Mesothelial cell of epicardium (in vitro differentiated cells): ENCODE results near the gene LNX2. TPM values are rescaled to one million over a fixed set of nuclear protein-coding genes. Genes with fewer than 3 reads are reported as not detected.
A peak's percentile ranks its signal among the peaks of the same experiment; 100 is the strongest.

Source experiments
- DNase-seq, 2 experiments: peaks; one replicate each; pipeline ENCODE4 v3.0.0; 2021; ENCODE audit warnings: low spot score in 2 of 2; ENCODE audit not compliant: unreplicated experiment in 2 of 2
- H3K27ac Mint-ChIP-seq: 2 replicates; pipeline ENCODE4 v1.8.0; 2021; ENCODE audit warnings: mixed read lengths
- H3K27me3 Mint-ChIP-seq: 2 replicates; pipeline ENCODE4 v1.8.0; 2021; ENCODE audit warnings: low read depth, mixed read lengths
- H3K36me3 Mint-ChIP-seq: 2 replicates; pipeline ENCODE4 v1.8.0; 2021; ENCODE audit warnings: mixed read lengths
- H3K4me1 Mint-ChIP-seq: 2 replicates; pipeline ENCODE4 v1.8.0; 2021; ENCODE audit warnings: mixed read lengths
- H3K4me3 Mint-ChIP-seq: 2 replicates; pipeline ENCODE4 v1.8.0; 2021; ENCODE audit warnings: mild to moderate bottlenecking, moderate library complexity, mixed read lengths
- H3K9me3 Mint-ChIP-seq: 2 replicates; pipeline ENCODE4 v1.8.0; 2021; ENCODE audit warnings: mixed read lengths
- CTCF ChIP-seq: fragments of 200-600 bp; sonication (generic); IDR thresholded peaks from one replicate; pipeline ENCODE4 v1.5.0; 2021; ENCODE audit warnings: antibody characterized with exemption; ENCODE audit not compliant: unreplicated experiment
- total RNA-seq: library from RNA; stranded (reverse); gene quantifications from 3 replicates; pipeline ENCODE4 v1.2.1, GENCODE V29; 2021

Gene LNX2
- total RNA-seq, 1 donor from 2014 or later: 13.6 TPM

- Mint-ChIP-seq H3K36me3 (peaks cover 14% of the 10 kb centered on the region), H3K4me1 (peaks cover 15% of the 10 kb centered on the region), H3K27ac (peak overlapping the region; percentile 71), H3K27me3 (no peaks in the 10 kb centered on the region), H3K4me3 (no peak overlapping the region), H3K9me3 (no peaks in the 10 kb centered on the region)
- DNase-seq: no peak
- TF ChIP-seq CTCF: no peak
Observed at GRCh38 chr13:27658546-27658945, 38.2 kb upstream of the LNX2 start.

GRCh38 chr13:27657724-27658123 lies 37.4 kb upstream of the LNX2 start:
- H3K9me3 Mint-ChIP-seq: no peaks in the 10 kb centered on the region
- H3K4me1 Mint-ChIP-seq: peaks cover 15% of the 10 kb centered on the region
- TF ChIP-seq CTCF: no peak
- H3K4me3 Mint-ChIP-seq: no peak overlapping the region
- H3K27ac Mint-ChIP-seq: no peak overlapping the region
- no peaks in the 10 kb centered on the region for H3K27me3 Mint-ChIP-seq
- DNase-seq: no peak
- H3K36me3 Mint-ChIP-seq: peaks cover 19% of the 10 kb centered on the region

GRCh38 chr13:27654816-27655215 lies 34.5 kb upstream of the LNX2 start:
- no peak overlapping the region for H3K27ac Mint-ChIP-seq
- DNase-seq: no peak
- no peak overlapping the region for H3K4me3 Mint-ChIP-seq
- no peak for TF ChIP-seq CTCF
- no peaks in the 10 kb centered on the region for H3K27me3 Mint-ChIP-seq
- H3K9me3 Mint-ChIP-seq: peaks cover 13% of the 10 kb centered on the region
- peaks cover 37% of the 10 kb centered on the region for H3K36me3 Mint-ChIP-seq
- peaks cover 13% of the 10 kb centered on the region for H3K4me1 Mint-ChIP-seq

GRCh38 chr13:27654059-27654458 lies 33.7 kb upstream of the LNX2 start:
- Mint-ChIP-seq H3K4me3 (no peak overlapping the region), H3K27ac (no peak overlapping the region), H3K9me3 (peaks cover 17% of the 10 kb centered on the region), H3K27me3 (no peaks in the 10 kb centered on the region), H3K4me1 (peaks cover 7% of the 10 kb centered on the region), H3K36me3 (peaks cover 43% of the 10 kb centered on the region)
- TF ChIP-seq CTCF: no peak
- DNase-seq: no peak

GRCh38 chr13:27650312-27650711 lies 30.0 kb upstream of the LNX2 start:
- no peaks in the 10 kb centered on the region for H3K27me3 Mint-ChIP-seq
- H3K4me3 Mint-ChIP-seq: no peak overlapping the region
- TF ChIP-seq CTCF: no peak
- peaks cover under 1% of the 10 kb centered on the region for H3K4me1 Mint-ChIP-seq
- no peak overlapping the region for H3K27ac Mint-ChIP-seq
- H3K36me3 Mint-ChIP-seq: peaks cover 54% of the 10 kb centered on the region
- no peak for DNase-seq
- H3K9me3 Mint-ChIP-seq: peaks cover 20% of the 10 kb centered on the region

GRCh38 chr13:27644302-27644701 lies 24.0 kb upstream of the LNX2 start:
- Mint-ChIP-seq H3K36me3 (peaks cover 15% of the 10 kb centered on the region), H3K4me3 (no peak overlapping the region), H3K4me1 (peaks cover 35% of the 10 kb centered on the region), H3K27ac (peak overlapping the region; percentile 16), H3K9me3 (peaks cover 3% of the 10 kb centered on the region), H3K27me3 (no peaks in the 10 kb centered on the region)
- TF ChIP-seq CTCF: no peak
- DNase-seq: no peak
